GM12874 (cell line): ENCODE results near the gene RB1.

ENCODE experiments used
- TF ChIP-seq, protein P1 (sequence below): IDR thresholded peaks from 2 replicates; pipeline ENCODE4 v1.5.1; 2011; ENCODE audit warnings: low read depth, mild to moderate bottlenecking, control low read depth, low read length, moderate library complexity; ENCODE audit not compliant: insufficient read depth

The RB1 gene

DNA sequence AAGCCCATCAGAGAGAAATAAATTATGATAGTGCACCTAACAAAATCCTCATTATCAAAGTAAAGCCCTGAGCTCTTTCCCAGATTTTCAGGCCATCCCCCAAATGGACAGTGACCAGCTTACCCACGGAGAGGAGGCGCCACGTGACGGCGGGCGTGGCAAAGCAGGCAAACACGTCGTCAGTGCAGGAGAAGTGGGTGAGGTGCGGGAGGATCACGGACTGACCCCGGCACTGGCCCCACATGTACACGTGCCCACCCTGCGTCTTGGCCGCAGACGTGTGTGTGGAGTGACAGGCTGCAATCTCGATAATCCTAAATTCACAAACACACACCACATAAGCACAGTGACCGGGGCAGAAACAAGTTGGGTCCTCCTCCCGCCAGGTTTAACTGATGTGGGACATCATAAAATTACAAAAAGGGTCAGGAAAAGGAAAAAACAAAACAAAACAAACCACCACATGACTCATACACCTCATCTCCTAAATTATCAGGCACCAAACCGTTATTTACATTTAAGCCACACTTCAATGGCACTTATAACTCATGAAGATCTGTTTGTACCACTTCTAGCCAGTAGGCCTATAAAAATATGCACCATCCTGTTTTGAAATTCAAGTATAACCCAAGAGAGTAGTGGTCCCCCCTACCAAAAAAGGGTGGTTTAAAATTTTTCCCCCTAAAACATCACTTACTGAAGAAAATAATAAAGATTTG lies 199.2 kb downstream of the RB1 start:
- TF ChIP-seq, protein P1, sequence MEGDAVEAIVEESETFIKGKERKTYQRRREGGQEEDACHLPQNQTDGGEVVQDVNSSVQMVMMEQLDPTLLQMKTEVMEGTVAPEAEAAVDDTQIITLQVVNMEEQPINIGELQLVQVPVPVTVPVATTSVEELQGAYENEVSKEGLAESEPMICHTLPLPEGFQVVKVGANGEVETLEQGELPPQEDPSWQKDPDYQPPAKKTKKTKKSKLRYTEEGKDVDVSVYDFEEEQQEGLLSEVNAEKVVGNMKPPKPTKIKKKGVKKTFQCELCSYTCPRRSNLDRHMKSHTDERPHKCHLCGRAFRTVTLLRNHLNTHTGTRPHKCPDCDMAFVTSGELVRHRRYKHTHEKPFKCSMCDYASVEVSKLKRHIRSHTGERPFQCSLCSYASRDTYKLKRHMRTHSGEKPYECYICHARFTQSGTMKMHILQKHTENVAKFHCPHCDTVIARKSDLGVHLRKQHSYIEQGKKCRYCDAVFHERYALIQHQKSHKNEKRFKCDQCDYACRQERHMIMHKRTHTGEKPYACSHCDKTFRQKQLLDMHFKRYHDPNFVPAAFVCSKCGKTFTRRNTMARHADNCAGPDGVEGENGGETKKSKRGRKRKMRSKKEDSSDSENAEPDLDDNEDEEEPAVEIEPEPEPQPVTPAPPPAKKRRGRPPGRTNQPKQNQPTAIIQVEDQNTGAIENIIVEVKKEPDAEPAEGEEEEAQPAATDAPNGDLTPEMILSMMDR, result no peak

- TF ChIP-seq, protein P1, result no peak
These were observed 201.1 kb downstream of the RB1 start for GRCh38 chr13:48504606-48505005.

GRCh38 chr13:48505012-48505411 lies 201.5 kb downstream of the RB1 start:
- TF ChIP-seq, protein P1, result no peak

- TF ChIP-seq, protein P1, result no peak
These were observed 202.1 kb downstream of the RB1 start for GRCh38 chr13:48505597-48506091.

DNA sequence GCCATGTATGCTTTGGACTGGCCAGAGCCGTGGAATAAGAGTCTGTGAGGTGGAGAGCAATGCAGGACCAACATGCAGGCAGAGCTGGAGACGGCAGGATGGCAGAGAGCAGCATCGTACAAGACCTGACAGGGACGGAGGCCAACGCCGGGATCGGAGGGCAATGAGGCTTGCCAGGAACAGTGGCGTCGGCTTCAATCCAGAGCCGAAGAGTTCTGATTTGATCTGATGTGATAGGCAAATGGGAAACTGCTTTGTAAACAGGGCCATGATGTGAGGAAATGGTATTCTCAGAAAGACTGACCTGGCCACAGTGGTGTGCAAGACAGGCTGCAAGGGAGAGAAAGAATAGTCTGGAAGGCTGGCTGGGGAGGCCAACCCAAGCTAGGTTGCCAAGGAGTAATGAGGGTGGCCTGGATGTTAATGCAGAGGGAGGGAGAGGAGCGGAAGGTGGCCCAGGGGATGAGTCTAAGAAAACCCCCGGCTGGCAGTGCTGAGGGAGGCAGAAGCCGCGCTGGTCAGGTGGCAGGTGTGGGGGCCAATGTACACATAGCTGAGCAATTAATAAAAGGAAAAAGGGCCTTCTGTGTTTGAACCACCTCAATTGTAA lies 202.6 kb downstream of the RB1 start:
- TF ChIP-seq, protein P1, result no peak

DNA sequence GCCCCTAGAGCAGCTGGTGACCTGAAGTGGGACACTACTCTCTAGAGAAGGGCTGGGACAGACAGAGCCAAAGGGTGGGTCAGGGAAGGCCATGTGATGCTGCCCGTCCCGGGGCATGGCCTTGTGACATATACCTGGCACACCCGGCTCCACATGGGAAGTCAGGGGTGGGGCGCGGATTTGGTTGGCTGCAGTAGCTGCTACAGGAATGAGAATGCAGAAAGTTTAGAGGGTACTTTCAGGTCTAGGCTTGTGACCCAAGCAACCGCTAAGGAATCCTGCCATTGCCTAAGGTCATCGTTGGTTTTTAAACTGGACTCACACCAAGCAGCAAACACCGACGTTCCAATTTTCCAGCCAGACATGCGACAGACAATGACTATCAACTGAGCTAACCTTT lies 203.5 kb downstream of the RB1 start:
- TF ChIP-seq, protein P1, result no peak

- TF ChIP-seq, protein P1, result no peak
These were observed 204.5 kb downstream of the RB1 start for GRCh38 chr13:48508011-48508410.
